Measurements from ENCODE around the gene ETS2. TPM values are rescaled to one million over a fixed set of nuclear protein-coding genes. Genes with fewer than 3 reads are reported as not detected.
"Not testable (repeated sequence)": the region's sequence is repeated elsewhere in the genome, so short reads cannot be mapped to it uniquely, and the experiment has no call there.

ETS2 gene
- total RNA-seq, 2 experiments from 2014 or later = 28.1 to 29.7 TPM

DNA sequence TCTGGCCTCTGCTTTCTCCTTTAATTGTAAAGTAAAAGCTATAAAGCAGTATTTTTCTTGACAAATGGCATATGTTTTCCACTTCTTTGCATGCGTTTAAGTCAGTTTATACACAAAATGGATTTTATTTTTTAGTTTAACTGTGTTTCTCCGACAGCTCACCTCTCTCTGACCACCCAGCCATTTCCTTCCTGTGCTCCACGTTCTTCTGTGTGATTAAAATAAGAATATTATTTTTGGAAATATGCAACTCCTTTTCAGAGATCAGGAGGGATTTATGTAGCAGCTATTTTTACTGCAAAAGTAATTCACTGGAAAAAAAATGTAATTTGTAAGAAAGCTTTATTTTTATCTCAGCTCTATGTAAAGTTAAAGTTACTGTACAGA is 18.0 kb downstream of the ETS2 start:
- ChIA-PET CTCF (no interaction called here), POLR2A (no interaction called here)
- ATAC-seq (no peak), DNase-seq (no peak)
- Mint-ChIP-seq H3K27me3 (no peaks in the 10 kb centered on the region), H3K27ac (no peak overlapping the region), H3K36me3 (ENCODE audit: low read depth) (peaks cover 54% of the 10 kb centered on the region), H3K4me3 (no peak overlapping the region), H3K9me3 (peaks cover 2% of the 10 kb centered on the region), H3K4me1 (ENCODE audit: low read depth) (no peaks in the 10 kb centered on the region)
- TF ChIP-seq, protein P1, sequence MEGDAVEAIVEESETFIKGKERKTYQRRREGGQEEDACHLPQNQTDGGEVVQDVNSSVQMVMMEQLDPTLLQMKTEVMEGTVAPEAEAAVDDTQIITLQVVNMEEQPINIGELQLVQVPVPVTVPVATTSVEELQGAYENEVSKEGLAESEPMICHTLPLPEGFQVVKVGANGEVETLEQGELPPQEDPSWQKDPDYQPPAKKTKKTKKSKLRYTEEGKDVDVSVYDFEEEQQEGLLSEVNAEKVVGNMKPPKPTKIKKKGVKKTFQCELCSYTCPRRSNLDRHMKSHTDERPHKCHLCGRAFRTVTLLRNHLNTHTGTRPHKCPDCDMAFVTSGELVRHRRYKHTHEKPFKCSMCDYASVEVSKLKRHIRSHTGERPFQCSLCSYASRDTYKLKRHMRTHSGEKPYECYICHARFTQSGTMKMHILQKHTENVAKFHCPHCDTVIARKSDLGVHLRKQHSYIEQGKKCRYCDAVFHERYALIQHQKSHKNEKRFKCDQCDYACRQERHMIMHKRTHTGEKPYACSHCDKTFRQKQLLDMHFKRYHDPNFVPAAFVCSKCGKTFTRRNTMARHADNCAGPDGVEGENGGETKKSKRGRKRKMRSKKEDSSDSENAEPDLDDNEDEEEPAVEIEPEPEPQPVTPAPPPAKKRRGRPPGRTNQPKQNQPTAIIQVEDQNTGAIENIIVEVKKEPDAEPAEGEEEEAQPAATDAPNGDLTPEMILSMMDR (IDR thresholded peaks at IDR 0.05) = no peak
- intact Hi-C loops (cut with micrococcal nuclease) = no loop called here

DNA sequence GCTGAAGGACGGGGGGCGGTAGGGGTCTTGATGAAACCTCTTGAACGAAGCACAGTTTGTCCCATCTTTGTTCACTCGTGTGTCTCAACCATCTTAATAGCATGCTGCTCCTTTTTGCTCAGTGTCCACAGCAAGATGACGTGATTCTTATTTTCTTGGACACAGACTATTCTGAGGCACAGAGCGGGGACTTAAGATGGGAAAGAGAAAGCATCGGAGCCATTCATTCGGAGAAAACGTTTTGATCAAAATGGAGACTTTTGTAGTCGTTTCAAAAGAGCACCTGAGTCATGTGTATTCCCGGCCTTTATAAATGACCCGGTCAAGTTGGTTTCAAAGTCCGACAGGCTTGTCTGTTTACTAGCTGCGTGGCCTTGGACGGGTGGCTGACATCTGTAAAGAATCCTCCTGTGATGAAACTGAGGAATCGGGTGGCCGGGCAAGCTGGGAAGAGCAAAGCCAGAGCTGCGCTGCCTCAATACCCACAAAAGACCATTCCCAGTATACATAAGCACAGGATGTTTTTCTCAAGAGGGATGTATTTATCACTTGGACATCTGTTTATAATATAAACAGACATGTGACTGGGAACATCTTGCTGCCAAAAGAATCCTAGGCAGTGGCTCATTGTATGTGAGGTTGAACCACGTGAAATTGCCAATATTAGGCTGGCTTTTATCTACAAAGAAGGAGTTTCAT is 18.5 kb downstream of the ETS2 start:
- no peaks in the 10 kb centered on the region for H3K4me1 Mint-ChIP-seq (ENCODE audit: low read depth)
- H3K27ac Mint-ChIP-seq = no peak overlapping the region
- H3K9me3 Mint-ChIP-seq = peaks cover 2% of the 10 kb centered on the region
- H3K27me3 Mint-ChIP-seq = no peaks in the 10 kb centered on the region
- intact Hi-C loops (cut with micrococcal nuclease) = no loop called here
- no peak overlapping the region for H3K4me3 Mint-ChIP-seq
- no peak for ATAC-seq
- no peak for DNase-seq
- ChIA-PET CTCF (no interaction called here), POLR2A (no interaction called here)
- peaks cover 49% of the 10 kb centered on the region for H3K36me3 Mint-ChIP-seq (ENCODE audit: low read depth)
- TF ChIP-seq, protein P1 (IDR thresholded peaks at IDR 0.05) = no peak

DNA sequence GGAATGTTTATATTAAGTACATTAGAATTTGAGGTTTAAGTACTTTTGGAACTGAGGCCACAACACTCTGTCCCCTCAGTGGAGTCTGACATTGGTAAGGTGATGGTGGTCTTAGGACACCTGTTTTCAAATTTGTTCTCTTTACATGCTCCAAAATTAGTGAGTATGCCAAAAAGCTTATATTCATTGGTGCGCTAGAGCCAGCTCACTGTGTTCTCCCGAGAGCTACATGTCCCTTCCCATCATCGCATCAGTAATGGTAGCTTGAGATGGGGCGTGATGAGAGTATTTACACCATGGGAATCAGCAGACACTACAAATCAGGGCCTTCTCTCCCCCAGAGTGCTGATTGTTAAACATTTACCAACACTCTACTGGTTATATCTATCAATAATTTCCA is 19.5 kb downstream of the ETS2 start:
- DNase-seq = no peak
- intact Hi-C loops (cut with micrococcal nuclease) = no loop called here
- CTCF ChIA-PET = no interaction called here
- POLR2A ChIA-PET = no interaction called here
- TF ChIP-seq, protein P1 (IDR thresholded peaks at IDR 0.05) = no peak
- no peak for ATAC-seq
- Mint-ChIP-seq H3K9me3 (peaks cover 2% of the 10 kb centered on the region), H3K4me1 (ENCODE audit: low read depth) (no peaks in the 10 kb centered on the region), H3K27me3 (no peaks in the 10 kb centered on the region), H3K36me3 (ENCODE audit: low read depth) (peaks cover 39% of the 10 kb centered on the region), H3K4me3 (no peak overlapping the region), H3K27ac (no peak overlapping the region)

DNA sequence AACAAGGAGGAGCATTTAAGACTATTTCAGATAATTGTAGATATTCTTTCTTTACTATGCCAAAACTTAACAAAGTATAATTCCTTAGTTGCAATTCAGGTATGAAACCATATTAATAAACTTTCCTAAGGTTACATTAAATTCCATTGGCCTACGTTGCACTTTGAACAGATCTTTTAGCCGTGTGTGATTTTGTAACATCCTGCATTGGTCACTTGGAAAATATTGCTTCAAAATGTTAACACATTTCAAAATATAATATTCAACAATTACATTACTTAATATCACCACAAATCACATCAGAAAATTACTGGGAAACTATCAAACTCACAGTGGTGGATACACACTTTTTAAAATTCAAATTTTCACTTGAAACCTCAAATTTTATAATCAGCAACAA is 20.2 kb downstream of the ETS2 start:
- ATAC-seq (no peak), DNase-seq (no peak)
- ChIA-PET CTCF (interaction anchor here (1.0 kb wide), 1 partner anchor 91 kb away, joined by 4 read pairs; no protein-coding TSS in a partner anchor), POLR2A (no interaction called here)
- intact Hi-C loops (cut with micrococcal nuclease) = no loop called here
- Mint-ChIP-seq H3K36me3 (ENCODE audit: low read depth) (peaks cover 32% of the 10 kb centered on the region), H3K4me1 (ENCODE audit: low read depth) (peaks cover 4% of the 10 kb centered on the region), H3K27me3 (no peaks in the 10 kb centered on the region), H3K4me3 (no peak overlapping the region), H3K27ac (no peak overlapping the region), H3K9me3 (peaks cover 2% of the 10 kb centered on the region)
- TF ChIP-seq, protein P1 (IDR thresholded peaks at IDR 0.05) = no peak

DNA sequence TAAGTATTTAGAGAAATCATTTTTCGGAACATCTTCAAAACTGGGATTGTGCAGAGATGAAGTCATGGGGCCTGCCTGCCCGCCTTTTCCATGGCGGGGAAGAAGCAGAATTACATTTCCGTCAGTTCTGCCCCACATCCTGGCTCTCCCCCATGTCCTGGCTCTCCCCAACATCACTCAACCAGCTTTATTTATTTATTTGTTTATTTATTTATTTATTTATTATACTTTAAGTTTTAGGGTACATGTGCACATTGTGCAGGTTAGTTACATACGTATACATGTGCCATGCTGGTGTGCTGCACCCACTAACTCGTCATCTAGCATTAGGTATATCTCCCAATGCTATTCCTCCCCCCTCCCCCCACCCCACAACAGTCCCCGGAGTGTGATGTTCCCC is 22.4 kb downstream of the ETS2 start:
- Mint-ChIP-seq H3K36me3 (ENCODE audit: low read depth) (peaks cover 12% of the 10 kb centered on the region), H3K4me1 (ENCODE audit: low read depth) (peaks cover 16% of the 10 kb centered on the region)
- H3K27me3 Mint-ChIP-seq; CTCF ChIA-PET; intact Hi-C loops (cut with micrococcal nuclease); POLR2A ChIA-PET; H3K27ac Mint-ChIP-seq; H3K9me3 Mint-ChIP-seq; ATAC-seq; H3K4me3 Mint-ChIP-seq; DNase-seq: not testable (repeated sequence)

Measured in activated CD8-positive, alpha-beta T cell treated with anti-CD3 and anti-CD28 coated beads for 36 hours (primary cell).